T-helper 2 cell (primary cell): ENCODE results near the gene LKAAEAR1.
"Not testable (repeated sequence)": the region's sequence is repeated elsewhere in the genome, so short reads cannot be mapped to it uniquely, and the experiment has no call there.

ENCODE experiments used
- DNase-seq, 5 experiments: peaks; one replicate each; pipeline versions ENCODE4 v3.0.0 to v3.0.0-alpha.2; 2012 to 2022

Gene LKAAEAR1

GRCh38 chr20:64098471-64099013 lies 14.3 kb upstream of the LKAAEAR1 start:
- DNase-seq = no peak

DNA sequence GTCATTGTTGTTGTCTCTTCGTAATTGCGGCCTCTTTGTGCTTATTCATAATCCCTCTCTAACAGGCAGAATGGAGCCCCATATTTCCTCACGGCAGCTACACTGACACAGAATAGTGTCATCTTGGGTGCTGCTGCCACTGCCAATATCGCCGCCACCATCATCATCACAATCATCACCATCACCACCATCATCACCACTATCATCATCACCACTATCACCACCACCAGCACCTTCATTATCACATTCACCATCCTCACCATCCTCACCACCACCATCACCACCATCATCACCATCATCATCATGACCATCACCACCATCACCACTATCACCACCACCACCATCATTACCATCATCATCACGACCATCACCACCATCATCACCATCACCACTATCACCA lies 12.3 kb upstream of the LKAAEAR1 start:
- DNase-seq = no peak

DNA sequence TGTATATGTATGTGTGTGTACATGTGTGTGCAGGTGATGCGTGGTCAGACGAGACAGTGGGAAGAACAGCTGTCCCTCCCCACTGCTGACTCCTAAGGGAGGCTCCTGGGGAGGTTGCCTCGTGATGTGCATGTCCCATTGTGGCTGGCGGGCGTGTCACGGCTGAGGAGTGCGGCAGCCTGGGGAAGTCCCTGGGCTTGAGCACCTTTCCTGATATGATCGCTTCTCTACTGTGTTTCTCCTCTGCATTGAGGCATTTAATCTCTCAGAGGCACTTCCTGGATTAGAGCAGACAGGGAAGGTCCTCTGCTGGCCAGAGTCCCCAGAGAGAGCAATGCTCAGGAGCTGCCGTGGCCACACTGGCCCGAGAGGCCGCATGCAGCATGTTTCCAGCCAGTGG lies 11.7 kb upstream of the LKAAEAR1 start:
- DNase-seq = peak in 1 of 5 experiments; percentile 55

- DNase-seq = no peak
These were observed 11.3 kb upstream of the LKAAEAR1 start for GRCh38 chr20:64095455-64095854.

DNA sequence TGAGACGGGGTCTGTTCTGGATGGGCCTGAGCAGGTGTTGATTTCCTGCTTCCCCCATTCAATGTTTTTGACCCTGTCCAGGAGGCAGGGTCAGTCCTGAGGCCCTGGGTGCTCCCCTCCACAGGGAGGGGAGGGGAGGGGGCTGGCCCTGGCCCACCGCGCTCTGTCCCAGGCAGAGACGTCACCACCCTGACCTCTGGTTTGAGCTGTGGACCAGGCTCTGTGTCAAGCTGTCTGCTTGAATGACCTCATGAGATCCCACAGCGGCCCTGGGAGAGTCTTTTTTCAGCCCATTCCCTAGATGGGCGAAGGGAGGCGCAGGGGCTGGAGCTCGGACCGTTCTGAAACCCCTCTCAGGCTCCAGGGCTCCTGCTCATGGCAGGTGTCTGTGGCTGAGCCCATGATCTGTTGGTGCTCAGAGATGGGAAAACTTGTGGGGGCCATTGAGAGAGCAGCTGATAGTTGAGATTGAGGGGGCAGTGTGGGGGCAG lies 8.9 kb upstream of the LKAAEAR1 start:
- DNase-seq = no peak

- no peak for DNase-seq
These were observed 8.2 kb upstream of the LKAAEAR1 start for GRCh38 chr20:64092258-64093012.

DNA sequence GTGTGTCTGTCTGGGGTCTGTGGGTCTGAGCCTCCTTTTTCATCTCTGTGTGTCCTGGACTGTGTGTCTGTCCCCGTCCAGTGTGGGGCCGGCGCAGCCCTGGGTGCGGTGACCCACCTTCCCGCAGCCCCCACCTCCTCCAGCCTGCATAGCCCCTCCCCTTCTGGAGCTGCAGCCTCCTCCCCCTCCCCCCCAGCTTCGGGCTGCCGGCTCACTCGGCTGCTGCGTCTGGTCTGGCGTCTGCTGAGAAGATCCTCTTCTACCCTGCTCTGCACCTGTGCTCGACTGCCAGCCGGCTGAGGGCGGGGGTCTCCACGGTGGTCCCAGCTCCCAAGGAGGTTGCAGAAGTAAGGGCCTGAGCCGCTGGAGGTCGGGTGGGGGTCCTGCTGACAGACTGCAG lies 7.6 kb upstream of the LKAAEAR1 start:
- DNase-seq = no peak

GRCh38 chr20:64091340-64091739 lies 7.1 kb upstream of the LKAAEAR1 start:
- DNase-seq = no peak

- DNase-seq = no peak
These were observed 6.0 kb upstream of the LKAAEAR1 start for GRCh38 chr20:64090165-64090564.

- not testable (repeated sequence) for DNase-seq
These were observed 4.4 kb upstream of the LKAAEAR1 start for GRCh38 chr20:64088586-64088985.

DNA sequence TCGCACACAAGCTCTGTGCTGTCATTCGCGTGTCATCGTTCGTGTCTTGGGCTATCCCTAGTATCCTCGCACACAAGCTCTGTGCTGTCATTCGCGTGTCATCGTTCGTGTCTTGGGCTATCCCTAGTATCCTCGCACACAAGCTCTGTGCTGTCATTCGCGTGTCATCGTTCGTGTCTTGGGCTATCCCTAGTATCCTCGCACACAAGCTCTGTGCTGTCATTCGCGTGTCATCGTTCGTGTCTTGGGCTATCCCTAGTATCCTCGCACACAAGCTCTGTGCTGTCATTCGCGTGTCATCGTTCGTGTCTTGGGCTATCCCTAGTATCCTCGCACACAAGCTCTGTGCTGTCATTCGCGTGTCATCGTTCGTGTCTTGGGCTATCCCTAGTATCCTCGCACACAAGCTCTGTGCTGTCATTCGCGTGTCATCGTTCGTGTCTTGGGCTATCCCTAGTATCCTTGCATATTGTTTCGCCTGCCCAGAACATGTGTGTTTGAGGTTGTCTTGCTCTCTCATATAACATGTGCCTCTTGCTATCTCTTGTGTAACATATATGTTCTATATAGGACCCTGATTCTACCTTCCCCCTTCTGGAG lies 3.1 kb upstream of the LKAAEAR1 start:
- DNase-seq = not testable (repeated sequence)

GRCh38 chr20:64086801-64087200 lies 2.6 kb upstream of the LKAAEAR1 start:
- DNase-seq = no peak

DNA sequence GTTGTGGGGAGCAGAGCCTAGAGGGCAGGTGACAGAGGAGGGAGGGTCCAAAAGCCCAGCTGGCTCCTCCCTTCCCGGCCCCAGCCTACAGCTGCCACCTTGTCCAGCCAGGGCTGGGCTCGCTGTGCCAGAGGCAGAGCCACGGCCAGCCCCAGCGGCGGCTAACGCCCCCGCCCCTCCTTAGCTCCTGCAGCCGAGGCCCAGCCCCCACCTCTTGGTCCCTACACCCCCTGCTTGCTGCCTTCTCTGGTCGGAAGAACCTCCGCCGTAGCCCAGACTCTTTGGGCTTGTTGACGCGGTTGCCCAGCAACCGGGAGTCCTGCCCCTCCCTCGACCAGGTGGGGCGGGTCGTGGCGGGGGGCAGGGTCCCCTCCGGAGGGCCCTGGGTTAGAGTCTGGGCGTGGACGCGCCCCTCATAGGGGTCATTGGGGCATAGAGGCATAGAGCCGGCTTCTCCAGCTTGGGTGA lies 521 bp upstream of the LKAAEAR1 start:
- DNase-seq = no peak

GRCh38 chr20:64083378-64083803 lies 807 bp downstream of the LKAAEAR1 start:
- DNase-seq = peak in 4 of 5 experiments; percentile 44 to 78 (median 56)

GRCh38 chr20:64082820-64083377 lies 1.3 kb downstream of the LKAAEAR1 start:
- no peak for DNase-seq

DNA sequence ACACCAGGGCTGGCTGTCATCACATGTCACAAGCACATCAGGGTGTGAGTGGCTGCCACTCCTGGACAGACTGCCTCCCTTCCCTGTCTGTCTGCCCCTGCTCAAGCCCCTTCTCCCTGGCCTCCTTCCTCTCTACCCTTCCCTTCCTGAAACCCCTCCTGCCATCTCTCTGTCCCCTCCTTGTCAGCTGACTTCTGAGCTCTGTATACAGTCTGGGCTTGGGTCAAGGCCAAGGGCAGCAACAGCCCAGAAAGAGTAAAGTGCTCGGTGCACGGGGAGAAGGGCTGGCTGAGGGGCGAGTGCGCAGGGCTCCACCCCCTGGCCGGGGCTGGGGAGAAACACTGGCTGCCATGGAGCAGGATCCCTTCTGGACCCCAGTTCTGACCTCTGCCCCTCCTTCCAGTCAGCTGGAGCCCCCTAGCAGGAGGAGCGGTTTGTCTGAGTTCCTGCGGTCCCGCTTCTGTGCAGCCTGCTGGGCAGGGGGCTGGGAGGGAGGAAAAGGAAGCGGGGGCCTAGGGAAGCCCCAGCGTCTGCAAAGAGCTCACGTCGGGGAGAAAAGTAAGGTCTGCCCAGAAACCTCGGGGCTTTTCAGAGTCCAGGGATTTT lies 2.0 kb downstream of the LKAAEAR1 start:
- no peak for DNase-seq

DNA sequence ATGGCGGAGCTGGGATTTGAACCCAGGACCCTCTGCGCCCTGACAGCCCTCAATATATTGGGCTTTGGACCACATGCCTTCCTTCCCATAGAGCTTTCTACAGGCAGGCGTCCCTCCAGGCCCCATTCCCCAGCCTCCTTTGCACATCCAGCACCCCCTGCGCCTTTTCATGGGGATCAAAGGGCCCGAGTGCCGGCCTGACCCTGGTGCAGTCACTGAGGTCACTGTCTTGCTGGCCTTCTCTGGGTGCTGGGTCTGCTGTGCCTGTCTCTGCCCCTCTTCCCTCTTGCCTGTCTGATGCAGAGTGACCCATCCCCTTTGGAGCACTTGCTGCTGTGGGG lies 2.6 kb downstream of the LKAAEAR1 start:
- no peak for DNase-seq

GRCh38 chr20:64080813-64081623 lies 3.2 kb downstream of the LKAAEAR1 start:
- DNase-seq = no peak

DNA sequence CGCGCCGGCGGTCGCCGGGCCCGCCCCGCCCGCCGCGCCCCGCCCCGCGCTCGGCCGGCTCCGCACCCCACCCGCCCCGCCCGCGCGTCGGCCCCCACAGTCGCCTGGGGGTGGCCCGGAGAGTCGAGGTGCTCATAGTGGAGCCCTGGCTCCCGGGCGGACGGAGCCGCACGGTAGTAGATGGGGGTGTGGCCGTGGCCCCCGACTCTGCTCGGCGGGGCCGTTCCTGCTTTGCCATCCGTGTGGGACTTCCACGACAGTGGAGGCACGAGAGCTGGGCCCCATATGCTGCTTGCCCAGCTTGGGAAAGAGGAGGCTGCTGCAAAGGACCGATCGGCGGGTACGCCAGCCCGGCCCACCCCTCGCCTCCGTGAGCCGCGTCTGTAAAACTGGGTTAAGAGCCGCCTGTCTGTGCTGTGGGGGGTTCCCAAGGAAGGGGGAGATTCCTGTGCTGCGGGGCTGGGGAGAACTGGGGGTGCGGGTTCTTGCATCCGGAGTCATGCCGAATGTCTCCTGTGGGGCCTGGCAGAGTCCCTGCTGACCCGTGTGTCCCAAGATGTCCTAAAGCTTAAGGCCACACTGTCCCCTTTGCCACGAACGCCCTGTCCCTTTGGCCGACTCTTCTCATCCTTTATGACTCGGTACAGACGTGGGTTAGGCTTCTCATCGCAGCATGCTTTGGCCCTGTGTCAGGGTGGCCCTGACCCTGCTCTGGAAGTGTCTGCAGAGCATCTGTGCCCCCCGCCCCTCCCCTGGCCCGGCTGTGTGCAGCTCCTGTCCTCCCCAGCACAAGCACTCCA lies 4.0 kb downstream of the LKAAEAR1 start, which contains the start of gene OPRL1:
TSS of gene OPRL1 (plus strand) at position 70 of the 800 bp plus-strand sequence. CDS start 12,639 bp downstream, outside the sequence.
- peak in 3 of 5 experiments; percentile 30 to 69 (median 40) for DNase-seq

DNA sequence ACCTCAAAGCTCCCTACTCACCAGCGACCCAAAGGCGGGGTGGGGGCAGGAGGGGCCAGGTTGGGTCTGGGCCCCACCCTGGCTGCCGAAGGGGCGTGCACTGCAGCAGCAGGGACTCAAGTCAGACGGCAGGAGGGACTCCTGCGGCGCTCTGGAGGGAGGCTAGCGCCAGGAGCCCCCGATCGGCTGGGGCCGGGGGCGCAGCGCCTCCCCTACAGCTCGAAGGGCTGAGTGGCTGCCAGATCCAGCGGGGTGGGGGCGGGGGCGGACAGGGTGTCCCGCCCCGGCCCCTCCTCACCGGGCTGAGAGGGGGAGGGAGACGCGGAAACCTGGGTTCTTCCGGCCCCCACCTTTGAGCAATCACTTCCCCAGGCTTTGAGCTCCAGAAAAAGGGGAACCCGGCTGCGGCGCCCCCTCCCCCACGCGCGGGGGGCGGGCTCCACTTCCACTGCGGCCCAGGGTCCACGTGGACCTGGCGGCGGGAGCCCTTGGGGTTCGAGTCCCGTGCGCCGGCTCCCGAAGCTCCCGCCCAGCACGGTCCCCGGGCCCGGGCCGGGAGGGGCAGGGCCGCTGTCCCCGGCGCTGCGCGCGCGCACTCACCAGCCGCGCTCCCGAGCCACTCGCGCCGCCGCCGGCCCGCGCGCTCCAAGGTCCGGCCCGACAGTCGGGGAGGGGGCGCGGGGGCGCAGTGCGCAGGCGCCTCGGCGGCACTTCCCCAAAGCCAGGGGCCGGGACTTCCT lies 4.8 kb downstream of the LKAAEAR1 start, which contains the start of gene RGS19:
TSS of gene RGS19 (minus strand) at position 246 of the 740 bp plus-strand sequence. CDS start 2,632 bp downstream, outside the sequence.
- DNase-seq = peak; percentile 43 to 81 (median 60)
